Measurements from ENCODE around the gene HFE.

GRCh38 chr6:26123675-26123946 is 36.4 kb downstream of the HFE start:
- TF ChIP-seq CTCF (IDR thresholded peaks at IDR 0.05) (no peak), POLR2A (IDR thresholded peaks at IDR 0.05; ENCODE audit: low read length) (peak; percentile 91)

Measured in A549 (cell line).